B cell (primary cell): ENCODE results near the gene SLC30A2. TPM values are rescaled to one million over a fixed set of nuclear protein-coding genes. Genes with fewer than 3 reads are reported as not detected.

ENCODE experiments used
- ATAC-seq: fragments of 200-7000 bp; cut with Tn5 transposase; one replicate; pipeline ENCODE4 v1.10.0; 2021; ENCODE audit warnings: low read depth, mild to moderate bottlenecking, moderate number of reproducible peaks, moderate library complexity
- CTCF ChIA-PET: fragments of 350-600 bp; sonication (Branson Sonifier 250); formaldehyde crosslinking; loops from one replicate; lab custom pipeline; 2021; ENCODE audit warnings: antibody characterized with exemption, inconsistent platforms; lab: Charles Lee
- POLR2A ChIA-PET: fragments of 350-600 bp; sonication (Branson Sonifier 250); formaldehyde crosslinking; loops from one replicate; lab custom pipeline; 2021; ENCODE audit warnings: antibody characterized with exemption; lab: Charles Lee
- DNase-seq: peaks from one replicate; pipeline ENCODE4 v3.0.0; 2013
- H2AFZ ChIP-seq: 2 replicates; pipeline ENCODE4 v1.6.1; 2012; ENCODE audit warnings: mild to moderate bottlenecking, low read depth, low read length; ENCODE audit not compliant: insufficient read depth, poor library complexity, severe bottlenecking
- H3K27ac ChIP-seq, 2 donors: 1 replicate in 1 of 2; 2 replicates in 1 of 2; pipeline ENCODE4 v1.5.1; 2012 to 2013; ENCODE audit warnings: low read length in 2 of 2, mild to moderate bottlenecking in 2 of 2, moderate library complexity in 1 of 2
- H3K27me3 ChIP-seq, 4 experiments: fragments of 200-600 bp in 1 of 4; sonication (generic) in 1 of 4; replicated peaks in 1 of 4; 1 replicate in 2 of 4; 2 replicates in 2 of 4; pipeline versions ENCODE4 v1.6.1 to v1.7.0; 2013 to 2016; ENCODE audit warnings: low read length in 3 of 4, mild to moderate bottlenecking in 2 of 4, mixed read lengths in 1 of 4, moderate library complexity in 1 of 4; ENCODE audit not compliant: insufficient read depth in 4 of 4, control insufficient read depth in 3 of 4; ENCODE audit errors: control extremely low read depth in 1 of 4
- H3K36me3 ChIP-seq, 2 experiments: replicated peaks in 1 of 2; 1 replicate in 1 of 2; 2 replicates in 1 of 2; pipeline versions ENCODE4 v1.6.1 to v1.7.1; 2013; ENCODE audit warnings: low read length in 1 of 2; ENCODE audit not compliant: insufficient read depth in 2 of 2, control insufficient read depth in 1 of 2; ENCODE audit errors: control extremely low read depth in 1 of 2, extremely low read depth in 1 of 2
- H3K4me1 ChIP-seq, 2 donors: fragments of 200-600 bp in 1 of 2; sonication (generic) in 1 of 2; 1 replicate in 1 of 2; 2 replicates in 1 of 2; pipeline versions ENCODE4 v1.5.1 to v1.6.1; 2013 to 2017; ENCODE audit warnings: low read length in 2 of 2; ENCODE audit not compliant: control insufficient read depth in 2 of 2, insufficient read depth in 2 of 2
- H3K4me2 ChIP-seq: replicated peaks from 2 replicates; pipeline ENCODE3; 2012; ENCODE audit warnings: mild to moderate bottlenecking, low read depth, low read length; ENCODE audit not compliant: poor library complexity, severe bottlenecking
- H3K4me3 ChIP-seq, 5 experiments: fragments of 200-600 bp in 1 of 5; sonication (generic) in 1 of 5; 1 replicate in 3 of 5; 2 replicates in 2 of 5; pipeline versions ENCODE4 v1.5.1 to v1.7.0; 2011 to 2016; ENCODE audit warnings: low read length in 4 of 5, mild to moderate bottlenecking in 4 of 5, low read depth in 2 of 5, control low read depth in 1 of 5, moderate library complexity in 1 of 5; ENCODE audit not compliant: insufficient read depth in 1 of 5; ENCODE audit errors: control extremely low read depth in 1 of 5, extremely low read depth in 1 of 5
- H3K79me2 ChIP-seq: fragments of 200-600 bp; sonication (generic); one replicate; pipeline ENCODE4 v1.6.0; 2016; ENCODE audit warnings: low read length; ENCODE audit not compliant: control insufficient read depth, insufficient read depth
- H3K9ac ChIP-seq: fragments of 200-600 bp; sonication (generic); 2 replicates; pipeline ENCODE4 v1.6.1; 2017; ENCODE audit warnings: mild to moderate bottlenecking, low read length, moderate library complexity
- H3K9me3 ChIP-seq, 3 donors: one replicate each; pipeline versions ENCODE4 v1.6.1 to v1.7.1; 2013; ENCODE audit warnings: low read length in 2 of 3; ENCODE audit not compliant: control insufficient read depth in 2 of 3, insufficient read depth in 1 of 3; ENCODE audit errors: control extremely low read depth in 1 of 3
- H4K20me1 ChIP-seq: 2 replicates; pipeline ENCODE4 v1.6.0; 2012; ENCODE audit warnings: mild to moderate bottlenecking, low read length; ENCODE audit not compliant: insufficient read depth, control insufficient read depth, poor library complexity, severe bottlenecking
- H3K27ac Mint-ChIP-seq: one replicate; pipeline ENCODE4 v1.8.0; 2021; ENCODE audit warnings: mixed read lengths
- H3K27me3 Mint-ChIP-seq: one replicate; pipeline ENCODE4 v1.8.0; 2021; ENCODE audit warnings: mixed read lengths
- H3K4me1 Mint-ChIP-seq: one replicate; pipeline ENCODE4 v1.8.0; 2021; ENCODE audit warnings: mixed read lengths
- H3K4me3 Mint-ChIP-seq: one replicate; pipeline ENCODE4 v1.8.0; 2021; ENCODE audit warnings: mixed read lengths
- H3K9me3 Mint-ChIP-seq: one replicate; pipeline ENCODE4 v1.8.0; 2022; ENCODE audit warnings: mixed read lengths; ENCODE audit not compliant: insufficient read depth
- EZH2 ChIP-seq: IDR thresholded peaks from 2 replicates; pipeline ENCODE4 v1.6.1; 2012; ENCODE audit warnings: borderline replicate concordance, low read depth, mild to moderate bottlenecking, moderate library complexity, low read length; ENCODE audit not compliant: insufficient read depth, poor library complexity, severe bottlenecking
- WGBS: methylation state at CpG from one replicate; pipeline ENCODE4 v1.1.5; 2013; ENCODE audit warnings: missing lambda C conversion rate; ENCODE audit not compliant: insufficient coverage; 5-methylcytosine and 5-hydroxymethylcytosine counted together
- intact Hi-C: fragments of 100-400 bp; cut with micrococcal nuclease; formaldehyde crosslinking; loops from one replicate; pipeline ENCODE4 v1.10.0; 2022
- polyA plus RNA-seq: library from polyadenylated mRNA; depleted of rRNA; stranded (reverse); fragments of >200 nt; gene quantifications from 2 replicates; pipeline ENCODE4 v1.2.3, GENCODE V29; 2012
- total RNA-seq, 2 donors: library from RNA; stranded (reverse); fragments of 120-200 nt in 1 of 2; gene quantifications; 1 replicate in 1 of 2; 2 replicates in 1 of 2; pipeline versions ENCODE4 v1.2.3 to v1.2.4, GENCODE V29; 2013 to 2022
- TF ChIP-seq, protein P1 (sequence below): fragments of 200-600 bp; IDR thresholded peaks from one replicate; pipeline ENCODE4 v1.8.0; 2022; ENCODE audit warnings: antibody characterized with exemption, mild to moderate bottlenecking

SLC30A2 gene
- total and polyA plus RNA-seq, 2 donors (not counting 1 experiment from before 2014, with no cell fraction given) = not detected

DNA sequence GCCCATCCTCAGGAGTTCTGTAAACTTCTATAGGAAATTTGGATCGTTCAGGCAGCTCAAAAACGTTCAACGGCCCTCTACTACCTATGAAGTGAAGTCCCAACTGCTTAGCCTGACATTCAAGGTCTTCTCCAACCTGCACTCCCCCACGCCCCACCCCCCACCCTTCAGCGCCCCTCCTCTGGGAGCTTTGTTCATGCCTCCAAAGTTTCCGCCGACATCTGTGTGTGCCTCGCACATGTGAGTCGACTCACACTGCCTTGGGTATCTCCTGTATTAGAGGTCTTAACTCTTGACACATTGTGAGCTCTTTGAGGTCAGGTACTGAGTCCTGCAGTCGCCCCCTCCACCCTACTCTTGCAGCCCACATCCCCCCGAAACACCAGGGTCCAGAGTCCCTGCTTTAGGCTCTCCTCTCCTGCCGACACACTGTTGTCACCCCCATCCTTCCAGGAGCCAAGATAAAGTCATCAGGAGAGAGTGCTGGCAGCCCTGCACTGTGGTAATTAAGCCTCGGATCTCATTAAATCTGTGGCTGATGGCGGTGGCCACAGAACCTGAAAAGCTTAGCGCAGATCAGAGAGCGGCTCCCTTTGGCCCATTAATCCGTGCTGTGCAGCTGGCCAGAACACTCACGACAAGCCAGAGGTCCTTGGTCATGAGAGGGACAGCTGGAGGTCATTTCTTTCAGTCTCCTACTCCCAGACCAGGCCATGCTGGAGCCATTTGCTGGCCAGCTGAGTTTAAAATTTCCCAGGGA lies 46.7 kb downstream of the SLC30A2 start:
- Histone ChIP-seq H3K36me3 (no peaks in the 10 kb centered on the region), H4K20me1 (no peaks in the 10 kb centered on the region), H3K27me3 (no peaks in the 10 kb centered on the region), H3K4me2 (no peak overlapping the region), H3K4me3 (no peak overlapping the region), H3K27ac (no peak overlapping the region), H3K9ac (no peak overlapping the region), H3K9me3 (no peaks in the 10 kb centered on the region), H3K4me1 (peaks cover 13 to 17% of the 10 kb centered on the region in 2 donors), H3K79me2 (peaks cover 17% of the 10 kb centered on the region), H2AFZ (peak overlapping the region; percentile 98)
- DNase-seq (no peak), ATAC-seq (no peak)
- 98% methylated on average over 16 of the region's 18 CpGs for WGBS
- Mint-ChIP-seq H3K9me3 (no peaks in the 10 kb centered on the region), H3K27ac (no peak overlapping the region), H3K4me1 (peaks cover 20% of the 10 kb centered on the region), H3K27me3 (no peaks in the 10 kb centered on the region), H3K4me3 (no peak overlapping the region)
- intact Hi-C loops = loop anchor here (2.0 kb wide), 1 partner anchor 766 kb away; the partner anchor contains the start of gene SYF2
- POLR2A ChIA-PET = no interaction called here
- CTCF ChIA-PET = interaction anchor here (0.9 to 9.9 kb wide), 7 partner anchors 9 to 189 kb away, joined by 3 to 210 read pairs (median 3); partner anchors contain the start of gene STMN1
- TF ChIP-seq, protein P1, sequence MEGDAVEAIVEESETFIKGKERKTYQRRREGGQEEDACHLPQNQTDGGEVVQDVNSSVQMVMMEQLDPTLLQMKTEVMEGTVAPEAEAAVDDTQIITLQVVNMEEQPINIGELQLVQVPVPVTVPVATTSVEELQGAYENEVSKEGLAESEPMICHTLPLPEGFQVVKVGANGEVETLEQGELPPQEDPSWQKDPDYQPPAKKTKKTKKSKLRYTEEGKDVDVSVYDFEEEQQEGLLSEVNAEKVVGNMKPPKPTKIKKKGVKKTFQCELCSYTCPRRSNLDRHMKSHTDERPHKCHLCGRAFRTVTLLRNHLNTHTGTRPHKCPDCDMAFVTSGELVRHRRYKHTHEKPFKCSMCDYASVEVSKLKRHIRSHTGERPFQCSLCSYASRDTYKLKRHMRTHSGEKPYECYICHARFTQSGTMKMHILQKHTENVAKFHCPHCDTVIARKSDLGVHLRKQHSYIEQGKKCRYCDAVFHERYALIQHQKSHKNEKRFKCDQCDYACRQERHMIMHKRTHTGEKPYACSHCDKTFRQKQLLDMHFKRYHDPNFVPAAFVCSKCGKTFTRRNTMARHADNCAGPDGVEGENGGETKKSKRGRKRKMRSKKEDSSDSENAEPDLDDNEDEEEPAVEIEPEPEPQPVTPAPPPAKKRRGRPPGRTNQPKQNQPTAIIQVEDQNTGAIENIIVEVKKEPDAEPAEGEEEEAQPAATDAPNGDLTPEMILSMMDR = no peak
- TF ChIP-seq EZH2 = no peak
